ELF-1 (cell line): ENCODE data around the gene VCAM1.
"Not testable (repeated sequence)": the region's sequence is repeated elsewhere in the genome, so short reads cannot be mapped to it uniquely, and the experiment has no call there.

Experiments used
- DNase-seq: peaks from one replicate; pipeline ENCODE4 v3.0.0-alpha.2; 2016; ENCODE audit warnings: low read depth, low spot score

The VCAM1 gene, protein sequence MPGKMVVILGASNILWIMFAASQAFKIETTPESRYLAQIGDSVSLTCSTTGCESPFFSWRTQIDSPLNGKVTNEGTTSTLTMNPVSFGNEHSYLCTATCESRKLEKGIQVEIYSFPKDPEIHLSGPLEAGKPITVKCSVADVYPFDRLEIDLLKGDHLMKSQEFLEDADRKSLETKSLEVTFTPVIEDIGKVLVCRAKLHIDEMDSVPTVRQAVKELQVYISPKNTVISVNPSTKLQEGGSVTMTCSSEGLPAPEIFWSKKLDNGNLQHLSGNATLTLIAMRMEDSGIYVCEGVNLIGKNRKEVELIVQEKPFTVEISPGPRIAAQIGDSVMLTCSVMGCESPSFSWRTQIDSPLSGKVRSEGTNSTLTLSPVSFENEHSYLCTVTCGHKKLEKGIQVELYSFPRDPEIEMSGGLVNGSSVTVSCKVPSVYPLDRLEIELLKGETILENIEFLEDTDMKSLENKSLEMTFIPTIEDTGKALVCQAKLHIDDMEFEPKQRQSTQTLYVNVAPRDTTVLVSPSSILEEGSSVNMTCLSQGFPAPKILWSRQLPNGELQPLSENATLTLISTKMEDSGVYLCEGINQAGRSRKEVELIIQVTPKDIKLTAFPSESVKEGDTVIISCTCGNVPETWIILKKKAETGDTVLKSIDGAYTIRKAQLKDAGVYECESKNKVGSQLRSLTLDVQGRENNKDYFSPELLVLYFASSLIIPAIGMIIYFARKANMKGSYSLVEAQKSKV

DNA sequence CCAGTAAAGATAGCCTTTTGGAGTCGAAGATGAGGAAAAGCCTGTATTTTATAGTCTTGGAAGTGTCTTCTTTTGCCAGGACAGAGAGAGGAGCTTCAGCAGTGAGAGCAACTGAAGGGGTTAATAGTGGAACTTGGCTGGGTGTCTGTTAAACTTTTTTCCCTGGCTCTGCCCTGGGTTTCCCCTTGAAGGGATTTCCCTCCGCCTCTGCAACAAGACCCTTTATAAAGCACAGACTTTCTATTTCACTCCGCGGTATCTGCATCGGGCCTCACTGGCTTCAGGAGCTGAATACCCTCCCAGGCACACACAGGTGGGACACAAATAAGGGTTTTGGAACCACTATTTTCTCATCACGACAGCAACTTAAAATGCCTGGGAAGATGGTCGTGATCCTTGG lies at the start of gene VCAM1:
Gene VCAM1, plus strand, starts transcription at position 253 of the 400 bp plus-strand sequence. Its CDS starts 119 bp downstream, at position 372.
- DNase-seq = peak; percentile 17

- DNase-seq = no peak
Observed at GRCh38 chr1:100670083-100670482, 49.5 kb upstream of the VCAM1 start.

DNA sequence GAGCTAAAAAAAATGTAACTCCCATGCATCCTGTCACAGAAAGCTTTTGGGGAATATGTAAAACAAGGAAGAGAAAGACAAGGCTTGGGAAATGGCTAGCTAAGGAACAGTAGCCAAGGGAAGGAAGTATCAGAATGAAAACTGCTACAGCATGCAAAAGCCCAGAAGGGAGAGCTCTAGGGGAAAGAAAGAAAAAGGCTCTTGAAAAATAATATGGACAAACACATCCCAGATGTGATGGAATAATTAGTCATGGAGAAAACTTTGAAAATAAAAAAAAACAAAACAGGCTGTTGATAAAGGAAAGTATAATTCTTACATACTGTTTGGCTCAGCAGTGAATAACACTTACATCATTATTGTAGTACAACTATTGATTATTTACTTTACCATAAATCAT lies 47.9 kb upstream of the VCAM1 start:
- no peak for DNase-seq

- DNase-seq = no peak
Observed at GRCh38 chr1:100683448-100684349, 35.8 kb upstream of the VCAM1 start.

DNA sequence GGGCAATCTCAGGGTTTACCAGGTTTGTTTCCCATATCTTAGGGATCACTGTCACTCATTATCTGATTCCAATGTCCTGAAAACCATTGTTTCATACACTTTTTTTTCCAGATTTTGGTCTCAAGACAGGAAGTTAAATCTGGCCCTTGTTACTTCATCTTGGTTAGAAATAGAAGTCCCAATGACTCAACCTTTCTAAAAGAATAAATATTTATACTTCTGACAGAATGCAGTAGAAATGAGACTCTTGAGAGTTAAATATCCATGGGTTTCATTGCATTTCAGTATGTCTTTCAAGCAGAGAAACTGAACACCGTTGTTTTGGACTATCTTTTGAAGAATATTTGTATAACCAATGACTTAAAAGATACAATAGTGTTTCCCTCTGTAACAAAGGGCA lies 19.8 kb upstream of the VCAM1 start:
- no peak for DNase-seq

DNA sequence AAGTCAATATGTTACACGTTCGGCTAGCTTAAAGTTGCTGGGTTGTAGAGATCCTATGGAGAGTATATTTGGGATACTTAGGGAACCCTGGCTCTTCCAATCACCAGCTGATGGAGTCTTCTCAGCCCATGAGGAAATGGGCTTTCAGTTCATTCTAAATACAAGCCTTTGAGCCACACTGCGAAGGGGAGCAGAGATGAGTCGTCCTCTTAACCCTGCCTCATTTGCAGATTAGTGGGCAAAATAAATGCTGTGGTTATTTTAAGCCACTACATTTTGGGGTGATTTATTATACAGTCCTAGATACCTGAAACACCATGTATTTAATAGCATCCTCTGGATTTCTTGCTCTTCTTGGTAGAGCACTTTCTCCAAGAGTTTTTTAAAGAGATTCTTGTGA lies 19.0 kb upstream of the VCAM1 start:
- no peak for DNase-seq

DNA sequence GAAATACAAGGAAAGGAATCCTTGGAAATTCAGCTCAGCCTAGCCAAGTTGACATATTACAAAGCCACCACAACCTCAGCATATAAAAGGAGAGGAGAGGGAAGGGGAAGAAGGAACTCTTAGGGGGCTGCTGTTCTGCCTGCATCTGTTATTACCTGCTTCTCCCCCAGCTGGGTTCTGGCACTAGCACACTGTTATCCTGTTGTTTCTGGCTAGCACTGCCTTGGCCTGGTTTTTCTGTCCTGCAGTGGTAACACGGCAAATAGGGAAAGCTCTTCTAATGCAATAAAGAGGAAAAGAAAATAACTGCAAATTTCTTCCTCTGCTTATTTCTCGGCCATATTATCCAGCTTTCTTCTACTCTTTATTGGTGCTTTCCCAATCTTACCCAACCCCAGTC lies 16.5 kb upstream of the VCAM1 start:
- no peak for DNase-seq

- no peak for DNase-seq
Observed at GRCh38 chr1:100703716-100704115, 15.8 kb upstream of the VCAM1 start.

DNA sequence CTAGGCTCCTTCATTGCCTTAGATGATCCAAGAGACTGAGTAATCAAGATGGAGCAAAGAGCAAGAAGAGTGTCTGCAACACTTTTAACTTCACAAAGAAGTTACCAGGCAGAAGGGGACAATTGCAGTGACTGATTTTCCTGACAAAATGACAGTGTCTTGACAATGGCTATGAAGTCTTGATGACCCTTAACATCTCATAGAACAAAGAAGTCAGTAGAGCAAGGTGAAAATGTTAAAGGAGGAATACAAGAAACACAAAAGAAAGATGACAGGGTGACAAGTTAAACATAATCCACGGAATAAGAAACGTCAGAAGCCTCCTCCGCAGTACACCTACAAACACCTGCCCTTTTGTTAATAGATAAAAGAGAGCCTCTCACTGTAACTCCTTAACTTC lies 15.1 kb upstream of the VCAM1 start:
- DNase-seq = no peak

- DNase-seq = no peak
Observed at GRCh38 chr1:100706296-100706695, 13.2 kb upstream of the VCAM1 start.

DNA sequence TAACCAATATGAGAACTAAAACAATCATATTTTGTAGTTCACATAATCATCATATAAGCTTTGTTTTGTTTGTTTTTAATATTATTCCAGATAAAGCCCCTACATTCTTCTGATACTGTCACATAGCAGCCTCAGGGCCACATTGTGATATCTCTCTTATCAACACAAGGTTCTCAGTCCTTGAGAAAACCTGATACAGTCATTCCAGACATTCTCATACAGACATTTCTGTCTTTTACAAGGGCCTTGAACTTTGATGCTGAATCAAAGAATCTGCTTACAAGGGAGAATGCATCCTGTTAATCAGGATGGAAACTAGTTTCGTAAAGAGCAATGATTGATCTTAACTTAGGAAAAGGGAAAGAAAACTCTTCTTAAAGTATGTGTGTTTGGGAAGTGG lies 12.7 kb upstream of the VCAM1 start:
- DNase-seq = no peak

- no peak for DNase-seq
Observed at GRCh38 chr1:100708476-100709062, 11.0 kb upstream of the VCAM1 start.

- DNase-seq = no peak
Observed at GRCh38 chr1:100710906-100711682, 8.4 kb upstream of the VCAM1 start.

DNA sequence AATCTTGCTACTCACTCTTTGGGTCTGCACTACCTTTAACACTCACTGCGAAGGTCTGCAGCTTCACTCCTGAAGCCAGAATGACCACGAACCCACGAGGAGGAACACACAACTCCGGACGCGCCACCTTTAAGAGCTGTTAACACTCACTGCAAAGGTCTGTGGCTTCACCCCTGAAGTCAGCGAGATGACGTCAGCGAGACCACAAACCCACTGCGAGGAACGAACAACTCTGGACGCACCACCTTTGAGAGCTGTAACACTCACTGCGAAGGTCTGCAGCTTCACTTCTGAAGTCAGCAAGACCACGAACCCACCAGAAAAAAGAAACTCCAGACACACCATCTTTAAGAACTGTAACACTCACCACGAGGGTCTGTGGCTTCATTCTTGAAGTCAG lies 6.5 kb upstream of the VCAM1 start:
- DNase-seq = not testable (repeated sequence)

DNA sequence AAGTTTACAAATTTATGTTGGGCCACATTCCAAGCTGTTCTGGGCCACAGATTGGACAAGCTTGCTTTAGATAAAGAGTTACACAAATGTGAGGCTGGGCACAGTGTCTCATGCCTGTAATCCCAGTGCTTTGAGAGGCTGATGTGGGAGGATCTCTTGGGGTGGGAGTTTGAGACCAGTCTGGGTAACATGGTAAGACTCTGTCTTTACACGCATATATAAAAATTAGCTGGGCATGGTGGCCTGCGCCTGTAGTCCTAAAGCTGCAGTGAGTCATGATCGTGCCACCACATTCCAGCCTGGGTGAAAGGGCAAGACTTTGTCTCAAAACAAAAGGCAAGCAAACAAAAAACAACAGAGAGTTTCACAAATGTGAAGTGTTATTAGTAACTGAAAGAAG lies 5.9 kb upstream of the VCAM1 start:
- DNase-seq = no peak

DNA sequence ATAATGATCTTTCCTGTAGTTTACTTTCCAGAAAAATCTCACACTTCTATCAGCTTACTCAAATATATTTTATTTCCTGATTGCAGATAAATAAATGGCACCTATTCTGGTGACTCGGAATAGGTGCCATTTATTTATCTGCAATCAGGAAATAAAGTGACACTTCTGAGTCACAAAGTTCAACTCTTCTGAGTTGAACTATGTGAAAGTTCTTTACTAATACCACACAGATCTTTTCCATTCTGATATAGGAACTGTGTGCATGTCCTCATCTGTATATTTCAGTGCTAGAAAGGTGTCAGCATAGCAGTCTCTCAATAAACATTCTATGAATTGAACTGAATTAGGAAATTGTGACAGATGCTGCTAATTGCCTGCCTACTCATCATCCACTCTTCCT lies 4.9 kb upstream of the VCAM1 start:
- no peak for DNase-seq

DNA sequence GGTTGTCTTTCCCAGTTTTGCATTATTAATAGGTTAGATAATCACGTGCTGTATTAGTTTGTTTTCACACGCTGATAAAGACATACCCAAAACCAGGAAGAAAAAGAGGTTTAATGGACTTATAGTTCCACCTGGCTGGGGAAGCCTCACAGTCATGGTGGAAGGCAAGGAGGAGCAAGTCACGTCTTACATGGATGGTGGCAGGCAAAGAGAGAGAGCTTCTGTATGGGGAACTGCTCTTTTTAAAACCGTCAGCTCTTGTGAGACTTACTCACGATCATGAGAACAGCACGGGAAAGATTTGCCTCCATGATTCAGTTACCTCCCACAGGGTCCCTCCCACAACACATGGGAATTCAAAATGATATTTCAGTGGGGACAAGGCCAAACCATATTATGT lies 2.3 kb upstream of the VCAM1 start:
- no peak for DNase-seq

DNA sequence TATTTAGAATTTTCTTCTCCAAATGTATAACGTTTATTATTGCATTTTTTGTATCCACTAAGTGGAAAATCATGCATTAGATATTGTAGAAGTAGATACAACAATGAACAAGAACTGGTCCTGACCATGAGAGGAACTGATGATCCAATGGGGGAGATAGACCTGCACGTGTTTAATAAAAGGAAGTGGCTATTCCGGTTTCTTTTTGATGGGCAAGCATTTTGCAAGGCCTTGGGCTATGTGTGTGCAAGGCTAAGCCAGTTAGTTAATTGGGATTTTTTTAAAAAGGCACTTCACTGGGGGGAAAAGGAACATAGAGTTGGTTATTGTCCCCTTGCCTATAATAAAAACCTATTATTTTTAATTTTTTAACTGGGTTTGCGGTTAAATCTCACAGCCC lies 961 bp upstream of the VCAM1 start:
- DNase-seq = no peak

DNA sequence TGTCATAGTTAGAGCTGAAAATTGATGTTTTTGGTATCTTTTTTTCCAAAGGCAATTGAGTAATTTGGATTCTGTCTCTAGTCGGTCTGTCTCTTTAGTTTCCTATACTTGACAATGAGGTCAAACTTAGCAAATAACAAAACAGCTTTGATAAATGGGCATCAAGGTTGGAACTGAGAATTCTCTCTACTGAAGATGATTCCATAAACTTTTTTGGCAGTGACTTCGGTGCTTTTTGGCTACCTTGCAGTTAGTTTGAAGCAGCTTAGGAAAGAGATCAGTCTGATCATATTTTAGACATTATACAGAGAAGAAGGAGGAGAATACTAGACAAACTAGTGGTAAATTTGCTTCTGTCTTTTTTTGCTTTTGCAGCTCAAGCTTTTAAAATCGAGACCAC lies 559 bp downstream of the VCAM1 start:
- no peak for DNase-seq

DNA sequence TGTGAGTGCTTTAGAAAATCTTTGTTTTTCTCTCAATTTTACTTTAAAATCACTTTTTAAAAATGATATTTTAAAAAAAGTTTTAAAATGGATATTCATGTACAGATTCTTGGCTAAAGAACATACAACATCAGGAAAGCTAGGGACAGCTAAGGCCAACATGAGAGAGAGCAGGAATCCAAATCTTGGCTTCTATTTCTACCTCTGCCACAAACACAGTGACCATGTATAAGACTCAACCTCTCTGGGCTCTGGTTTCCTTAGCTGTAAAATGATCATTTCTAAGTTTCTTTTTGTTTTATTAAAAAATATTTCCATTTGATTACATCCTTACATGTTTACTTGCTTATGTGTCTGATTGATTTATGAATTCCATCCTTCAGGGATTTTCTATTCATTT lies 1.2 kb downstream of the VCAM1 start:
- no peak for DNase-seq
